Right lobe of liver (tissue), 6 donors: ENCODE results near the gene BIRC2. TPM values are rescaled to one million over a fixed set of nuclear protein-coding genes. Genes with fewer than 3 reads are reported as not detected.
A peak's percentile ranks its signal among the peaks of the same experiment; 100 is the strongest.

Experiments used
- ATAC-seq, 4 donors: fragments of 200-7000 bp; cut with Tn5 transposase; one replicate each; pipeline ENCODE4 v1.9.1; 2020; ENCODE audit warnings: mild to moderate bottlenecking in 4 of 4, moderate library complexity in 4 of 4
- DNase-seq, 3 donors: peaks; one replicate each; pipeline ENCODE4 v3.0.0-alpha.2; 2020
- H3K27ac ChIP-seq, 3 donors: fragments of 200-600 bp; one replicate each; pipeline ENCODE4 v1.8.0; 2022
- H3K27me3 ChIP-seq, 2 donors: fragments of 200-600 bp; one replicate each; pipeline ENCODE4 v1.8.0; 2022
- H3K36me3 ChIP-seq, 4 donors: fragments of 200-600 bp; sonication (generic) in 1 of 4; one replicate each; pipeline versions ENCODE4 v1.5.1 to v1.8.0; 2017 to 2022; ENCODE audit warnings: control low read depth in 1 of 4
- H3K4me1 ChIP-seq, 4 donors: fragments of 200-600 bp; sonication (generic) in 1 of 4; one replicate each; pipeline versions ENCODE4 v1.5.1 to v1.8.0; 2017 to 2022; ENCODE audit warnings: control low read depth in 1 of 4
- H3K4me3 ChIP-seq, 3 donors: fragments of 200-600 bp; one replicate each; pipeline ENCODE4 v1.8.0; 2022
- H3K9me3 ChIP-seq, 4 donors: fragments of 200-600 bp; sonication (generic) in 1 of 4; one replicate each; pipeline versions ENCODE4 v1.5.1 to v1.8.0; 2017 to 2022; ENCODE audit warnings: control low read depth in 1 of 4
- POLR2A ChIP-seq: fragments of 450-650 bp; IDR thresholded peaks from one replicate; pipeline ENCODE4 v1.6.1; 2017; ENCODE audit warnings: antibody characterized with exemption, mild to moderate bottlenecking
- WGBS: methylation state at CpG from one replicate; pipeline ENCODE4 v1.1.6; 2018; ENCODE audit warnings: low coverage, low lambda C conversion rate; ENCODE audit not compliant: insufficient coverage; ENCODE audit errors: missing lambda C conversion rate; 5-methylcytosine and 5-hydroxymethylcytosine counted together
- intact Hi-C, 2 donors: fragments of 100-400 bp; cut with DNase I; formaldehyde crosslinking; loops; one replicate each; pipeline versions ENCODE4 v1.11.2 to v1.14.1; 2022
- total RNA-seq, 6 experiments: library from RNA; depleted of rRNA in 2 of 6; stranded (reverse); fragments of >200 nt in 2 of 6; fragmentation: NEBNext Ultra II Directional in 3 of 6; extraction: Animal tissue kit (Norgen Biotek cat#: 25700) in 3 of 6; gene quantifications; one replicate each; pipeline versions ENCODE4 v1.1.0 to v1.2.4, GENCODE V29; 2016 to 2023
- TF ChIP-seq, protein P1 (sequence below), 4 donors: fragments of 200-600 bp in 3 of 4; fragments of 450-650 bp in 1 of 4; IDR thresholded peaks; one replicate each; pipeline versions ENCODE4 v1.5.1 to v1.8.0; 2016 to 2022; ENCODE audit warnings: antibody characterized with exemption in 4 of 4, mild to moderate bottlenecking in 2 of 4
- donor health status: DM: no; HTN: yes; CAD: no.
- donor health status: DM: no; HTN: no; CAD: no.
- donor health status: DM: no; HTN: no; CAD: no.
- donor health status: DM: no; HTN: yes; CAD: no.
- donor health status: DM: no; HTN: yes; CAD: no.

BIRC2 gene
- total RNA-seq, 6 experiments from 2014 or later = 20.2 to 26.6 (median 25.3) TPM

DNA sequence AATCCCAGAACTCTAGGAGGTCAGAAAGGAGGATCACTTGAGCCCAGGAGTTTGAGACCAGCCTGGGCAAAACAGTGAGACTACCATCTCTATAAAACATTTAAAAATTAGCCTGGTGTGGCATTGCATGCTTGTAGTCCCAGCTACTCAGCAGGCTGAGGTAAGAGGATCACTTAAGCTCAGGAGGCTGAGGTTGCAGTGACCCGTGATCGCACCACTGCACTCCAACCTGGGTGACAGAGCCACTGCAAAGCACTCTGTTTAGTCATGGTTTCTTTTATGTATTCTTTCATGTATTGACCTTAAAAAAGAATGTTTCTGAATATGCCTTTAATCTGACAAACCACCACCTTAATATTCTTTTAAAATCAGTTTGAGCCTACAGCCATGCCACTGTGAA lies 52.2 kb downstream of the BIRC2 start:
- Histone ChIP-seq H3K27ac (no peak overlapping the region), H3K27me3 (no peaks in the 10 kb centered on the region), H3K9me3 (no peaks in the 10 kb centered on the region), H3K4me1 (no peaks in the 10 kb centered on the region), H3K36me3 (peaks cover 0 to 61% (median 14%) of the 10 kb centered on the region in 4 donors), H3K4me3 (no peak overlapping the region)
- ATAC-seq (no peak), DNase-seq (no peak)
- TF ChIP-seq POLR2A = no peak
- TF ChIP-seq, protein P1, sequence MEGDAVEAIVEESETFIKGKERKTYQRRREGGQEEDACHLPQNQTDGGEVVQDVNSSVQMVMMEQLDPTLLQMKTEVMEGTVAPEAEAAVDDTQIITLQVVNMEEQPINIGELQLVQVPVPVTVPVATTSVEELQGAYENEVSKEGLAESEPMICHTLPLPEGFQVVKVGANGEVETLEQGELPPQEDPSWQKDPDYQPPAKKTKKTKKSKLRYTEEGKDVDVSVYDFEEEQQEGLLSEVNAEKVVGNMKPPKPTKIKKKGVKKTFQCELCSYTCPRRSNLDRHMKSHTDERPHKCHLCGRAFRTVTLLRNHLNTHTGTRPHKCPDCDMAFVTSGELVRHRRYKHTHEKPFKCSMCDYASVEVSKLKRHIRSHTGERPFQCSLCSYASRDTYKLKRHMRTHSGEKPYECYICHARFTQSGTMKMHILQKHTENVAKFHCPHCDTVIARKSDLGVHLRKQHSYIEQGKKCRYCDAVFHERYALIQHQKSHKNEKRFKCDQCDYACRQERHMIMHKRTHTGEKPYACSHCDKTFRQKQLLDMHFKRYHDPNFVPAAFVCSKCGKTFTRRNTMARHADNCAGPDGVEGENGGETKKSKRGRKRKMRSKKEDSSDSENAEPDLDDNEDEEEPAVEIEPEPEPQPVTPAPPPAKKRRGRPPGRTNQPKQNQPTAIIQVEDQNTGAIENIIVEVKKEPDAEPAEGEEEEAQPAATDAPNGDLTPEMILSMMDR (IDR thresholded peaks at IDR 0.05) = no peak
- WGBS = 100% methylated on average over 2 of the region's 2 CpGs
- intact Hi-C loops = no loop called here

DNA sequence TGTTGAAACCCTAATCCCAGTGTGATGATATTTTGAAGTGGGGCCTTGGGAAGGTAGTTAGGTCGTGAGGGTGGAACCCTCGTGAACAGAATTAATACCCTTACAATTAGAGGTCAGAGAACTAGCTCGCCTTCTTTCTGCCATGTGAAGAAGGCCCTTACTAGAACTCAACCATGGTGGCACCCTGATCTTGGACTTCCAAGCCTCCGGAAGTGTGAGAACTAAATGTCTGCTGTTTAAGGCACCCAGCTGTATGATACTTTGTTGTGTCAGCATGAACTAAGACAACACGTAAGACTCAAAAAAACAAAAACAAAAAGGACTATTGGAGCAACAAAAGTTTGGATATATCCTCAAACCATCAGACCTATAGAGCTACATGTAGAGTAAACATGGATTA lies 53.6 kb downstream of the BIRC2 start:
- H3K27ac ChIP-seq = no peak overlapping the region
- TF ChIP-seq, protein P1 (IDR thresholded peaks at IDR 0.05) = no peak
- no peak for TF ChIP-seq POLR2A
- intact Hi-C loops = no loop called here
- no peak for ATAC-seq
- H3K9me3 ChIP-seq = no peaks in the 10 kb centered on the region
- no peaks in the 10 kb centered on the region for H3K4me1 ChIP-seq
- no peak for DNase-seq
- no peaks in the 10 kb centered on the region for H3K27me3 ChIP-seq
- H3K4me3 ChIP-seq = no peak overlapping the region
- H3K36me3 ChIP-seq = peaks cover 0 to 53% (median 12%) of the 10 kb centered on the region in 4 donors
- WGBS = 94% methylated on average over 5 of the region's 5 CpGs

DNA sequence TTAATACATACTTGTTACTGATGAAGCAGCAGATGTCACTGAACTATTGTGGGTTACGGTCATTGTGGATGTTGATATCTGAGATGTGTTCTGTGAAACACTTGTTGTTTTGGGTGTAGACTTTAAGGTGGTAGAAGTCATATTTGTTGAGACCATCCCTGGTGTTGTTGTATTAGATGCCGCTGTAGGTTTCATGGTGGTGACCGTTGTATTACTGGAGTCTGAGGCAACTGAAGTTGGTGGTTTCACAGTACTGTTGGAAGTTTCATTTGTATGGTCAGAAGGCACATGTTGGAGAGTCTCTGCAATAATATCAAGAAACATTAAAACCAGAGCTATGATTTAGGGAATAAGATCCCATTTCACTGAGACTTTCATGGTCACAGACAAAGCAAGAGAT lies 54.9 kb downstream of the BIRC2 start:
- no peak for ATAC-seq
- WGBS = 82% methylated on average over 2 of the region's 3 CpGs
- peaks cover 0 to 47% (median 10%) of the 10 kb centered on the region in 4 donors for H3K36me3 ChIP-seq
- no peak overlapping the region for H3K4me3 ChIP-seq
- H3K9me3 ChIP-seq = no peaks in the 10 kb centered on the region
- no peaks in the 10 kb centered on the region for H3K27me3 ChIP-seq
- no peaks in the 10 kb centered on the region for H3K4me1 ChIP-seq
- TF ChIP-seq, protein P1 (IDR thresholded peaks at IDR 0.05) = no peak
- no peak for TF ChIP-seq POLR2A
- no peak for DNase-seq
- intact Hi-C loops = no loop called here
- no peak overlapping the region for H3K27ac ChIP-seq

DNA sequence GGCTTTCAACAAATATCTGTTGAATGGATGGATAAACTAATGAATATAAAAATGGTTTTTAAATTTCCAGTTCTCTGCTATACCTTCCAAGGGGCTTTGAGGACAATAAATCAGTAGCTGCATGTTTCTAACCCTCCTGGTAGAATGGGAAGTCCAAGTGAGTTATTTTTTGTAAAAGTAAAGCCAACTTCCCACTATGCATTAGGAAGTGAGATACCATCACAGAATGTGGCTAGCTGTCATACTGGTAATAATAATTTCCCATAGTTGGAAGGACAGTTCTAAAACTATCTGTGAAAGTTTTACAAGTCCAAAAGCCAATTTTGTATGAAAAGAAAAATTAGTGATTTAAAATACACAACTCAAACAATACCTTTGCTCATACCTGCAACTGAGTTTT lies 55.5 kb downstream of the BIRC2 start:
- TF ChIP-seq POLR2A = no peak
- TF ChIP-seq, protein P1 (IDR thresholded peaks at IDR 0.05) = no peak
- Histone ChIP-seq H3K4me1 (peaks cover 0 to 4% (median 0%) of the 10 kb centered on the region in 4 donors), H3K4me3 (no peak overlapping the region), H3K36me3 (peaks cover 0 to 41% (median 10%) of the 10 kb centered on the region in 4 donors), H3K9me3 (no peaks in the 10 kb centered on the region), H3K27ac (no peak overlapping the region), H3K27me3 (no peaks in the 10 kb centered on the region)
- DNase-seq (no peak), ATAC-seq (peak in 1 of 4 donors; percentile 16)
- intact Hi-C loops = no loop called here

DNA sequence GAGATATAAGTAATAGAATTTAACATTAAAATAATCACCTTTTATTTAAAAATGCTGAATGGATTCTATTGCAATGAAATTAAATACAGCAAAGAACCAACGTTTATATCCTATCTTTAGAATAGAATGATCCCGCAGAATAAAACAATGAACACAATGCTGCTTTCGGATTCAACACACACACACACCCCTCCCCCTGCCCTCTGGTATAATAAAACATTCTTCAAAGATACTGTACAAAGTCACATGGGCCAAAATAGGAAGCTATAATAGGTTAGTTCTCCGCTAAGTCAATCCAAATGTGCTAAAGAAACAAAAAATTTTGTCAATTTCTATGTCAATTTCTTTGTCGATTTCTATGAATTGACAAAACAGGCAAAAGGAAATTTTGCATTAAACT lies 58.5 kb downstream of the BIRC2 start:
- WGBS = 87% methylated on average over 5 of the region's 5 CpGs

More for the DNA sequence above, 58.5 kb downstream of the BIRC2 start:
- intact Hi-C loops = no loop called here
- no peak overlapping the region for H3K4me3 ChIP-seq
- no peak overlapping the region for H3K27ac ChIP-seq
- TF ChIP-seq, protein P1 (IDR thresholded peaks at IDR 0.05) = no peak
- no peak for TF ChIP-seq POLR2A
- H3K36me3 ChIP-seq = peaks cover 0 to 19% (median 11%) of the 10 kb centered on the region in 4 donors
- ATAC-seq (no peak), DNase-seq (no peak)
- H3K9me3 ChIP-seq = no peaks in the 10 kb centered on the region
- peaks cover 0 to 8% (median 0%) of the 10 kb centered on the region in 4 donors for H3K4me1 ChIP-seq
- no peaks in the 10 kb centered on the region for H3K27me3 ChIP-seq
